ENCODE measurements around the gene PSMB10. TPM values are rescaled to one million over a fixed set of nuclear protein-coding genes. Genes with fewer than 3 reads are reported as not detected.

The PSMB10 gene
- total RNA-seq, 4 donors from 2014 or later = 13.5 to 31.2 (median 16.3) TPM

GRCh38 chr16:67946128-67946569, 9.5 kb upstream of the PSMB10 start:
- no peak for DNase-seq (ENCODE audit: low spot score in 2 of 2)
- H3K4me3 ChIP-seq = no peak overlapping the region
- no peak overlapping the region for H3K27ac ChIP-seq
- peaks cover 42% of the 10 kb centered on the region for H3K4me1 ChIP-seq
- peaks cover 95% of the 10 kb centered on the region for H3K36me3 ChIP-seq
- no peaks in the 10 kb centered on the region for H3K27me3 ChIP-seq
- TF ChIP-seq CTCF (IDR thresholded peaks at IDR 0.05) = no peak
- TF ChIP-seq POLR2A (IDR thresholded peaks at IDR 0.05) = no peak
- no peak for TF ChIP-seq POLR2AphosphoS5 (IDR thresholded peaks at IDR 0.05)
- TF ChIP-seq EP300 (IDR thresholded peaks at IDR 0.05) = no peak
- no peaks in the 10 kb centered on the region for H3K9me3 ChIP-seq
- 95% methylated on average over 14 of the region's 20 CpGs for WGBS

GRCh38 chr16:67945392-67945933, 8.8 kb upstream of the PSMB10 start:
- Histone ChIP-seq H3K9me3 (no peaks in the 10 kb centered on the region), H3K4me3 (no peak overlapping the region), H3K36me3 (peaks cover 89% of the 10 kb centered on the region), H3K27me3 (no peaks in the 10 kb centered on the region), H3K4me1 (peaks cover 40% of the 10 kb centered on the region), H3K27ac (peak overlapping the region; percentile 58)
- WGBS = 87% methylated on average over 16 of the region's 24 CpGs
- no peak for DNase-seq (ENCODE audit: low spot score in 2 of 2)
- no peak for TF ChIP-seq POLR2A (IDR thresholded peaks at IDR 0.05)
- TF ChIP-seq EP300 (IDR thresholded peaks at IDR 0.05) = no peak

- no peak for TF ChIP-seq POLR2AphosphoS5 (IDR thresholded peaks at IDR 0.05)
- no peak for TF ChIP-seq POLR2A (IDR thresholded peaks at IDR 0.05)
- TF ChIP-seq EP300 (IDR thresholded peaks at IDR 0.05) = no peak
- TF ChIP-seq CTCF (IDR thresholded peaks at IDR 0.05) = no peak
- 87% methylated on average over 16 of the region's 24 CpGs for WGBS
- no peak for DNase-seq (ENCODE audit: low spot score in 2 of 2)
Observed at GRCh38 chr16:67944690-67945391, 8.2 kb upstream of the PSMB10 start.

GRCh38 chr16:67943619-67944504, 7.2 kb upstream of the PSMB10 start, which contains the start of gene LCAT:
TSS of gene LCAT (minus strand) at chr16:67944120. CDS start at chr16:67944101, 19 bp downstream.
- Histone ChIP-seq H3K4me3 (no peak within 1 kb of the TSS), H3K27ac (peak within 1 kb of the TSS; percentile 58), H3K27me3 (no peaks in the 10 kb centered on the region), H3K36me3 (peaks cover 77% of the 10 kb centered on the region), H3K9me3 (no peaks in the 10 kb centered on the region), H3K4me1 (peaks cover 40% of the 10 kb centered on the region)
- 52% methylated on average over 17 of the region's 23 CpGs for WGBS
- no peak for DNase-seq (ENCODE audit: low spot score in 2 of 2)
- TF ChIP-seq POLR2A (IDR thresholded peaks at IDR 0.05) (no peak), EP300 (IDR thresholded peaks at IDR 0.05) (no peak), CTCF (IDR thresholded peaks at IDR 0.05) (no peak), POLR2AphosphoS5 (IDR thresholded peaks at IDR 0.05) (no peak)

More at GRCh38 chr16:67944690-67945391, 8.2 kb upstream of the PSMB10 start:
- Histone ChIP-seq H3K9me3 (no peaks in the 10 kb centered on the region), H3K4me1 (peaks cover 40% of the 10 kb centered on the region), H3K4me3 (no peak overlapping the region), H3K27ac (peak overlapping the region; percentile 58), H3K27me3 (no peaks in the 10 kb centered on the region), H3K36me3 (peaks cover 84% of the 10 kb centered on the region)

GRCh38 chr16:67943256-67943618, 6.6 kb upstream of the PSMB10 start:
- Histone ChIP-seq H3K4me1 (peaks cover 40% of the 10 kb centered on the region), H3K9me3 (no peaks in the 10 kb centered on the region), H3K27ac (peak overlapping the region; percentile 58), H3K27me3 (no peaks in the 10 kb centered on the region), H3K4me3 (no peak overlapping the region), H3K36me3 (peaks cover 71% of the 10 kb centered on the region)
- DNase-seq (ENCODE audit: low spot score in 2 of 2) = no peak
- no peak for TF ChIP-seq POLR2AphosphoS5 (IDR thresholded peaks at IDR 0.05)
- TF ChIP-seq POLR2A (IDR thresholded peaks at IDR 0.05) = no peak
- no peak for TF ChIP-seq EP300 (IDR thresholded peaks at IDR 0.05)
- TF ChIP-seq CTCF (IDR thresholded peaks at IDR 0.05) = no peak
- WGBS = 95% methylated on average over 6 of the region's 6 CpGs

All from suprapubic skin (tissue), 4 donors.